Fibroblast of pulmonary artery (primary cell): ENCODE results near the gene C18orf54.

ENCODE experiments used
- DNase-seq: peaks from one replicate; pipeline ENCODE4 v3.0.0-alpha.2; 2010; ENCODE audit warnings: low read depth
- H3K4me3 ChIP-seq: replicated peaks from 2 replicates; pipeline ENCODE4 v1.5.1; 2011; ENCODE audit warnings: low read depth, mild to moderate bottlenecking, control low read depth, low read length, moderate library complexity
- TF ChIP-seq, protein P1 (sequence below): IDR thresholded peaks from 2 replicates; pipeline ENCODE4 v1.5.1; 2011; ENCODE audit warnings: mild to moderate bottlenecking, control low read depth, low read length, inconsistent platforms; ENCODE audit errors: missing control alignments

C18orf54 gene

DNA sequence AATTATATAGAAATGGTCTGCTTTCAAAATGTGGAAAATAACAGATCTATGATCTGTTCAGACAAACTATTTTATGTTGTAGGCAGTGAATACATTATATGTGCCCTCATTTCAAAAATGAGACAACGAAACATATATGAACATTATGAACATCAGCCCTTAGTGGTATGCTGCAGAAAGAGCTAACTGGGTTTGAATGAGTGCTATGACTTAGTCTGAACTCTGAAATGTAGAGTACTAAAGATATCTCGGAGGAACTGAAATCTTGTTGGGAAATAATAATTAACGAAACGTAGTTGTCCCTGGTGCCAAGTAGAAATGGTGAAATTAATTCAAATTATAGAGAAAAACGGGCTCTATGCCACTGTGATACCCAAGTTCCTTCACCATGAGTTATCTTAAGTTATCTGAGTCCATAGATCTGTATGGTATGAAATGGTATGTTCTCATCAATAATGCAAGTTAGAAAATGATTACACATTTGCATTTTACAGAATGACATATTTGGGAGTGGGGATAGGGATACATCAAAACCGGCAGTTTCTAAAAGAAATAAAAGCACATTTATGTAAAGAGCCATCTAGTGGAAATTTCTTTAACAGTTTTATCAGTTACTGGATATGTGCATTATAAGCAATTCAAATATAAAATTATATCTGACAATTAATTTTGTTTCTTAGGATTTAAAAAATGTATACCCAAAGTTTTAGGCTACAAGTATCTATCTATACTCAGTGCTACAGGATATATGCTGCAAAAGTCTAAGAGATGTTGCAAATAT, 26.7 kb upstream of the C18orf54 start:
- TF ChIP-seq, protein P1, sequence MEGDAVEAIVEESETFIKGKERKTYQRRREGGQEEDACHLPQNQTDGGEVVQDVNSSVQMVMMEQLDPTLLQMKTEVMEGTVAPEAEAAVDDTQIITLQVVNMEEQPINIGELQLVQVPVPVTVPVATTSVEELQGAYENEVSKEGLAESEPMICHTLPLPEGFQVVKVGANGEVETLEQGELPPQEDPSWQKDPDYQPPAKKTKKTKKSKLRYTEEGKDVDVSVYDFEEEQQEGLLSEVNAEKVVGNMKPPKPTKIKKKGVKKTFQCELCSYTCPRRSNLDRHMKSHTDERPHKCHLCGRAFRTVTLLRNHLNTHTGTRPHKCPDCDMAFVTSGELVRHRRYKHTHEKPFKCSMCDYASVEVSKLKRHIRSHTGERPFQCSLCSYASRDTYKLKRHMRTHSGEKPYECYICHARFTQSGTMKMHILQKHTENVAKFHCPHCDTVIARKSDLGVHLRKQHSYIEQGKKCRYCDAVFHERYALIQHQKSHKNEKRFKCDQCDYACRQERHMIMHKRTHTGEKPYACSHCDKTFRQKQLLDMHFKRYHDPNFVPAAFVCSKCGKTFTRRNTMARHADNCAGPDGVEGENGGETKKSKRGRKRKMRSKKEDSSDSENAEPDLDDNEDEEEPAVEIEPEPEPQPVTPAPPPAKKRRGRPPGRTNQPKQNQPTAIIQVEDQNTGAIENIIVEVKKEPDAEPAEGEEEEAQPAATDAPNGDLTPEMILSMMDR = peak; percentile 12
- no peak overlapping the region for H3K4me3 ChIP-seq
- no peak for DNase-seq

DNA sequence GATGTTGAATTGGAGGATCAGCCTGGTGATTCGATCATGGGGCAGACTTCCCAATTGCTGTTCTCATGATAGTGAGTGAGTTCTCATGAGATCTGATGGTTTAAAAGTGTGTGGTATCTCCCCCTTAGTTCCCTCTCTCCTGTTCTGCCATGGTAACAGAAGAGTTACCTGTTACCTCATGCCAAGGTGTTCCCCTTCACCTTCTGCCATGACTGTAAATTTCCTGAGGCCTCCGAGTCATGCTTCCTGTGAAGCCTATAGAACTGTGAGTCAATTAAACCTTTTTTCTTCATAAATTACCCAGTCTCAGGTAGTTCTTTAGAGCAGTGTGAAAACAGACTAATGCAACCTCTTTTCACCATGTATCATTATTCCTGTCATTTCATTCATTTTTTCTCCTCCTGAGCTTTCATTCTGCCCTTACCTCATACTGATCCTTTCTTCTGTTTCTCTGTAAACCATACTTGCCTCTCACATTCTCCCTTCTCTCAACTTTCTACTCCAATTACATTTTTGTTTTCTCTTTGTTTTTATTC, 22.0 kb upstream of the C18orf54 start:
- no peak for DNase-seq
- no peak overlapping the region for H3K4me3 ChIP-seq
- TF ChIP-seq, protein P1 = no peak

DNA sequence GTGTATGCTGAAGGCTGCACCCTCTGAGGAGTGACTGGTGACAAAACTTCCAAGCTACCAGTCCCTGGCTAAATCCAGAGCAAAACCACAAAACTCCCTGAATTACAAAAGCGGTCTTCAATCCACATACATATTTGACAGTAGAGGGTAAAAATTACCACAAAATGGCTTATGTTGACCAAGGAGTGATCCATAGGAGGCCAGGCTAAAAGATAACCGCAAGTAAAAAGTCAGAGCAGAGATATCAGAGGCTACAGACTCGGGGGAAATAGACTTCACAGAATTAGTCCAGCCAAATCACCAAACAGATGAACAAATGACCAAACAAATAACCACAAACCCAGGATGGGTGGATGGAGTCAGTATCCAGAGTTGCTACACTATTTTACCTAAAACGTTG, 19.5 kb upstream of the C18orf54 start:
- no peak for DNase-seq
- no peak overlapping the region for H3K4me3 ChIP-seq
- TF ChIP-seq, protein P1 = no peak

DNA sequence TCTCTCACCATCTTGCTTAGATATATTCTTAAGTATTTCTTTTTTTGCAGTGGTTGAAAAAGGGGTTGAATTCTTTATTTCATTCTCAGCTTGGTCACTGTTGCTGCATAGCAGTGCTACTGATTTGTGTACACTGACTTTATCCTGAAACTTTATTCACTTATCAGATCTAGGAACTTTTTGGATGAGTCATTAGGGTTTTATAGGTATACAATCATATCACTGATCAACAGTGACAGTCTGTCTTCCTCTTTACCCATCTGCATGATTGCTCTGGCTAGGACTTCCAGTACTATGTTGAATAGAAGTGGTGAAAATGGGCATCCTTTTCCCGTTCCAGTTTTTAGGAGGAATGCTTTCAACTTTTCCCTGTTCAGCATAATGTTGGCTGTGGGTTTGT, 6.5 kb upstream of the C18orf54 start:
- TF ChIP-seq, protein P1 = no peak
- no peak for DNase-seq
- no peak overlapping the region for H3K4me3 ChIP-seq

DNA sequence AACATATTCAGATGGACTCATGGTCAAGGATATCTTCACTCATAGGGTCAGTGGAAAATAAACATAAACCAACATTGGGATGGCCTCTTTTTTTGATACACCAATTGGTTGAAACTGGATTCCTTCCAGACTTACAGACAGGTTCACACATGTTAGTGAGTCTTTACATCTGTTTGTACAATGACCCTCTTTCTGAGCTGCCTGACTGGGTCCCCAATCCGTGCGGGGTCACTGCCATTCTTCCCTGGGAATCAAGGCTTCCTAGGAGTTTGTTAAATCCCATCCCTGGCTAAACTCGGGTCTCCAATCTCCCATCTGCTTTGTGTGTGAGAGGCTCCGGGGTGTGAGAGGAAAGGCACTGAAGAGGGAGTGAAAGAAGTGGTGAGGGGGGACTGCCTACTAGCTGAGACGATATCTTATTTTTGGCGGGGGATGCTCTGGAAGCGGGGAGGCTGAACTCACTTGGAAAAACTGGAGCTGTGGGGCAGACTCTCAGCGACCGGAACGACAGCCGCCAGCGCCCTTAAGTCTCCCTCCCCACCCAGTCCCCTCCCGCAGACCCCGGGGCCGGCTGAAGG, 535 bp upstream of the C18orf54 start:
- H3K4me3 ChIP-seq = peak overlapping the region; percentile 78
- TF ChIP-seq, protein P1 = no peak
- DNase-seq = no peak

DNA sequence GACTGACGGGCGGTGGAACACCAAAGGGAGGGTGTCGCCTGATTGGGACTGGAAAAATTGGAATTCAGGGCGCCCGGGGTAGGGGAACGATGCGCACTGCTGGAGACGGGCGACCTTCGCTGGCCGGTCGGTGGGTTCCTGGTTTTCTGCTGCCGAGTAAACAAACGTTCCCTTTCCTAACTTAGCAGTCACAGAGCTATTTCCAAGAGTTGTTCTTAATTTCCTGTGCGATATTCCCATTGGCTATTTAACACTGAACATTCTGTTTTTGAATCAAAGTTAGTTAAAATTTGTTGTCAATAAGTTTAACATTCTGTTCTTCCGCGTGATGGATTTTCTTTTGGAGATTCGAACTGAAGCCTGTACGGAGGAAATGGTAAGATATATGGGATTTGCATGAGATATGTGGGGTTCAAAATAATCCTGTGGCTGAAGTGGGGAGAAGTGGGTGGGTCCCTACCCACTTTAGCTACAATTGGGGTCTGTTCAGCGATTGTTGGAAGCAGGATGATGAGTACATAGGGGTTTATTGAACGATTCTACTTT, 862 bp downstream of the C18orf54 start:
- peak; percentile 24 for DNase-seq
- peak overlapping the region; percentile 78 for H3K4me3 ChIP-seq
- TF ChIP-seq, protein P1 = no peak
